HEK293 (cell line): Measurements from ENCODE around the gene HOTAIR.

Experiments
- CTCF ChIA-PET: fragments of 350-600 bp; formaldehyde crosslinking; extraction: SDS; loops from one replicate; lab custom pipeline; 2021; ENCODE audit warnings: antibody characterized with exemption; lab: Yijun Ruan, JAX
- POLR2A ChIA-PET: fragments of 300-600 bp; formaldehyde crosslinking; extraction: SDS; loops from one replicate; lab custom pipeline; 2020; ENCODE audit warnings: antibody characterized with exemption, inconsistent platforms; lab: Yijun Ruan, JAX
- H3K27ac ChIP-seq: fragments of 200-500 bp; sonication (Bioruptor generic); 2 replicates; pipeline ENCODE4 v1.5.1; 2014; ENCODE audit warnings: low read depth, low read length, control low read depth, inconsistent platforms; ENCODE audit errors: extremely low read depth
- H3K36me3 ChIP-seq, 2 experiments: fragments of 200-500 bp in 1 of 2; sonication (Bioruptor generic) in 1 of 2; 1 replicate in 1 of 2; 2 replicates in 1 of 2; pipeline ENCODE4 v1.5.1; 2014 to 2017; ENCODE audit warnings: inconsistent platforms in 2 of 2, low read length in 2 of 2; ENCODE audit not compliant: control insufficient read depth in 2 of 2, insufficient read depth in 1 of 2
- H3K4me1 ChIP-seq: fragments of 200-500 bp; sonication (Bioruptor generic); 2 replicates; pipeline ENCODE4 v1.5.1; 2014; ENCODE audit warnings: mild to moderate bottlenecking, low read length, inconsistent platforms; ENCODE audit not compliant: control insufficient read depth, insufficient read depth
- H3K4me3 ChIP-seq: 2 replicates; pipeline ENCODE4 v1.5.1; 2011; ENCODE audit warnings: low read depth, mild to moderate bottlenecking, control low read depth, low read length, moderate library complexity
- H3K9me3 ChIP-seq: fragments of 200-500 bp; sonication (Bioruptor generic); 2 replicates; pipeline ENCODE4 v1.5.1; 2014; ENCODE audit warnings: low read depth, low read length, inconsistent platforms; ENCODE audit not compliant: control insufficient read depth, insufficient read depth
- CTCF ChIP-seq: fragments of 450-650 bp; formaldehyde crosslinking; IDR thresholded peaks from 2 replicates; pipeline ENCODE4 v1.5.1; 2016; ENCODE audit warnings: missing biosample characterization, missing genetic modification characterization
- GLIS2 ChIP-seq: fragments of 450-650 bp; formaldehyde crosslinking; IDR thresholded peaks from 2 replicates; pipeline ENCODE4 v1.5.1; 2016; ENCODE audit warnings: missing biosample characterization, missing genetic modification characterization
- ZBTB21 ChIP-seq: fragments of 450-650 bp; formaldehyde crosslinking; IDR thresholded peaks from 2 replicates; pipeline ENCODE4 v1.5.1; 2017; ENCODE audit warnings: missing biosample characterization, missing genetic modification characterization
- ZNF266 ChIP-seq: fragments of 450-650 bp; formaldehyde crosslinking; IDR thresholded peaks from 2 replicates; pipeline ENCODE4 v1.5.1; 2016; ENCODE audit warnings: missing biosample characterization, missing genetic modification characterization, low read depth
- ZNF366 ChIP-seq: fragments of 450-650 bp; formaldehyde crosslinking; conservative IDR thresholded peaks from 2 replicates; pipeline ENCODE4 v1.5.1; 2016; ENCODE audit warnings: missing biosample characterization, missing genetic modification characterization
- ZNF514 ChIP-seq: fragments of 450-650 bp; formaldehyde crosslinking; IDR thresholded peaks from 2 replicates; pipeline ENCODE4 v1.5.1; 2016; ENCODE audit warnings: missing biosample characterization, missing genetic modification characterization
- ZNF626 ChIP-seq: fragments of 450-650 bp; sonication (Bioruptor Pico); formaldehyde crosslinking; IDR thresholded peaks from 2 replicates; pipeline ENCODE4 v1.5.1; 2018; ENCODE audit warnings: missing biosample characterization, missing genetic modification characterization, inconsistent platforms
- ZNF629 ChIP-seq: fragments of 450-650 bp; formaldehyde crosslinking; IDR thresholded peaks from 2 replicates; pipeline ENCODE4 v1.5.1; 2017; ENCODE audit warnings: missing biosample characterization, missing genetic modification characterization
- ZNF670 ChIP-seq: fragments of 450-650 bp; formaldehyde crosslinking; IDR thresholded peaks from 2 replicates; pipeline ENCODE4 v1.5.1; 2016; ENCODE audit warnings: missing biosample characterization, missing genetic modification characterization, low read depth
- ZNF768 ChIP-seq: fragments of 450-650 bp; formaldehyde crosslinking; IDR thresholded peaks from 2 replicates; pipeline ENCODE4 v1.5.1; 2018; ENCODE audit warnings: missing biosample characterization, mild to moderate bottlenecking, missing genetic modification characterization
- ZNF792 ChIP-seq: fragments of 450-650 bp; formaldehyde crosslinking; IDR thresholded peaks from 2 replicates; pipeline ENCODE4 v1.5.1; 2016; ENCODE audit warnings: missing biosample characterization, missing genetic modification characterization
- ZNF837 ChIP-seq: fragments of 450-650 bp; formaldehyde crosslinking; IDR thresholded peaks from 2 replicates; pipeline ENCODE4 v1.5.1; 2016; ENCODE audit warnings: missing biosample characterization, missing genetic modification characterization
- TF ChIP-seq, protein P1 (sequence below): fragments of 450-650 bp; formaldehyde crosslinking; conservative IDR thresholded peaks from 2 replicates; pipeline ENCODE4 v1.5.1; 2016; ENCODE audit warnings: low read depth, missing biosample characterization, missing genetic modification characterization
- TF ChIP-seq, protein P2 (sequence below): fragments of 450-650 bp; formaldehyde crosslinking; IDR thresholded peaks from 2 replicates; pipeline ENCODE4 v1.5.1; 2016; ENCODE audit warnings: missing biosample characterization, missing genetic modification characterization
- TF ChIP-seq, protein P3 (sequence below): fragments of 450-650 bp; formaldehyde crosslinking; IDR thresholded peaks from 2 replicates; pipeline ENCODE4 v1.5.1; 2016; ENCODE audit warnings: missing biosample characterization, missing genetic modification characterization
- TF ChIP-seq, protein P4 (sequence below): fragments of 450-650 bp; formaldehyde crosslinking; optimal IDR thresholded peaks from 2 replicates; pipeline ENCODE3; 2016; ENCODE audit warnings: missing biosample characterization, mild to moderate bottlenecking, missing genetic modification characterization

Gene HOTAIR

GRCh38 chr12:54005531-54005852, 30.7 kb upstream of the HOTAIR start (continued):
- TF ChIP-seq, protein P1, sequence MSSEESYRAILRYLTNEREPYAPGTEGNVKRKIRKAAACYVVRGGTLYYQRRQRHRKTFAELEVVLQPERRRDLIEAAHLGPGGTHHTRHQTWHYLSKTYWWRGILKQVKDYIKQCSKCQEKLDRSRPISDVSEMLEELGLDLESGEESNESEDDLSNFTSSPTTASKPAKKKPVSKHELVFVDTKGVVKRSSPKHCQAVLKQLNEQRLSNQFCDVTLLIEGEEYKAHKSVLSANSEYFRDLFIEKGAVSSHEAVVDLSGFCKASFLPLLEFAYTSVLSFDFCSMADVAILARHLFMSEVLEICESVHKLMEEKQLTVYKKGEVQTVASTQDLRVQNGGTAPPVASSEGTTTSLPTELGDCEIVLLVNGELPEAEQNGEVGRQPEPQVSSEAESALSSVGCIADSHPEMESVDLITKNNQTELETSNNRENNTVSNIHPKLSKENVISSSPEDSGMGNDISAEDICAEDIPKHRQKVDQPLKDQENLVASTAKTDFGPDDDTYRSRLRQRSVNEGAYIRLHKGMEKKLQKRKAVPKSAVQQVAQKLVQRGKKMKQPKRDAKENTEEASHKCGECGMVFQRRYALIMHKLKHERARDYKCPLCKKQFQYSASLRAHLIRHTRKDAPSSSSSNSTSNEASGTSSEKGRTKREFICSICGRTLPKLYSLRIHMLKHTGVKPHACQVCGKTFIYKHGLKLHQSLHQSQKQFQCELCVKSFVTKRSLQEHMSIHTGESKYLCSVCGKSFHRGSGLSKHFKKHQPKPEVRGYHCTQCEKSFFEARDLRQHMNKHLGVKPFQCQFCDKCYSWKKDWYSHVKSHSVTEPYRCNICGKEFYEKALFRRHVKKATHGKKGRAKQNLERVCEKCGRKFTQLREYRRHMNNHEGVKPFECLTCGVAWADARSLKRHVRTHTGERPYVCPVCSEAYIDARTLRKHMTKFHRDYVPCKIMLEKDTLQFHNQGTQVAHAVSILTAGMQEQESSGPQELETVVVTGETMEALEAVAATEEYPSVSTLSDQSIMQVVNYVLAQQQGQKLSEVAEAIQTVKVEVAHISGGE (tag by site-specific recombination) = peak; percentile 31; the same call in 1 of the 2 replicates

DNA sequence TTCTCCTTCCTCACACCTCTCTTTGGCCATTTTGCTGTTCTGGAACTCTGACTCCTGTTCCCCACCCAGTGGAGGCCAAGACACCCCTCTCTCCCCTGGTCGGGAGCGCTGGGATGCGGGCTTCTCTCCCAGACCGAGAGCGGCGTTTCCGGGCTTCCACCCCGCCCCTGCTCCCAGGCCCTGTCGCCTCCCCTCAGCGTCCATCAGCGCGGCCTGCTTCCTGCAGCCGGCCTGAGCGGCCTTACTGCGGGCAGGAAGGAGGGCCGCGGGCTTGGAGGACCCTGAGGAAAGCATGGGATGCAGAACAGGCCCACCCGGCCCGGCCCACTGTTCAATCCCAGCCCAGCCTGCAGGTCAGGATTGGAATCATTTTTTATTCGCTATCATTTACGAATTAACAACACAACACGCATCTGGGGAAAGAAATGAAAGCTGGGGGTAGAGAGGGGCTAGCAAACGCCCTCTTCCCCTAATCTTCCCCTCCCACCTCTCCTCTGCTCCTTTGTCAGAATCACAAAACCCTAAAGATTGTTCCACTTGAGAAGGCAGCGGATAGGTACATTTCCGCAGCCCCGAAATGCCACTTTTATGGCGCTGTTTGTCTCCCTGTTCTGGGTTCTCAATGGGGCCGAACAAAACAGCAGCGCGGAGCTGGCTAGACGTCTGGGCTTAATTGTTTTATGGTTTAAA, 30.2 kb upstream of the HOTAIR start:
- POLR2A ChIA-PET = no interaction called here
- CTCF ChIA-PET = interaction anchor here (0.7 to 7.9 kb wide), 16 partner anchors 12 to 409 kb away, joined by 3 to 111 read pairs (median 6); partner anchors contain the start of genes HOXC10 and SMUG1
- H3K4me3 ChIP-seq = no peak overlapping the region

GRCh38 chr12:54004063-54004840, 29.5 kb upstream of the HOTAIR start:
- ChIA-PET POLR2A (no interaction called here), CTCF (interaction anchor here (0.6 to 7.9 kb wide), 13 partner anchors 13 to 409 kb away, joined by 3 to 111 read pairs (median 6); partner anchors contain the start of genes HOXC10 and SMUG1)
- H3K4me1 ChIP-seq = peaks cover 32% of the 10 kb centered on the region
- H3K4me3 ChIP-seq = no peak overlapping the region
- H3K36me3 ChIP-seq = peaks cover 8 to 15% of the 10 kb centered on the region in 2 experiments; a peak in 2 of 3 replicates
- no peak for TF ChIP-seq GLIS2 (tag by site-specific recombination)
- no peak for TF ChIP-seq ZNF837
- no peak for TF ChIP-seq ZNF266 (tag by site-specific recombination)
- TF ChIP-seq CTCF (tag by site-specific recombination) = peak; percentile 65; the same call in 1 of the 2 replicates
- no peak for TF ChIP-seq ZNF626 (tag by site-specific recombination)
- peak; percentile 39; the same call in 1 of the 2 replicates for TF ChIP-seq ZNF366 (tag by site-specific recombination)
- TF ChIP-seq, protein P2, sequence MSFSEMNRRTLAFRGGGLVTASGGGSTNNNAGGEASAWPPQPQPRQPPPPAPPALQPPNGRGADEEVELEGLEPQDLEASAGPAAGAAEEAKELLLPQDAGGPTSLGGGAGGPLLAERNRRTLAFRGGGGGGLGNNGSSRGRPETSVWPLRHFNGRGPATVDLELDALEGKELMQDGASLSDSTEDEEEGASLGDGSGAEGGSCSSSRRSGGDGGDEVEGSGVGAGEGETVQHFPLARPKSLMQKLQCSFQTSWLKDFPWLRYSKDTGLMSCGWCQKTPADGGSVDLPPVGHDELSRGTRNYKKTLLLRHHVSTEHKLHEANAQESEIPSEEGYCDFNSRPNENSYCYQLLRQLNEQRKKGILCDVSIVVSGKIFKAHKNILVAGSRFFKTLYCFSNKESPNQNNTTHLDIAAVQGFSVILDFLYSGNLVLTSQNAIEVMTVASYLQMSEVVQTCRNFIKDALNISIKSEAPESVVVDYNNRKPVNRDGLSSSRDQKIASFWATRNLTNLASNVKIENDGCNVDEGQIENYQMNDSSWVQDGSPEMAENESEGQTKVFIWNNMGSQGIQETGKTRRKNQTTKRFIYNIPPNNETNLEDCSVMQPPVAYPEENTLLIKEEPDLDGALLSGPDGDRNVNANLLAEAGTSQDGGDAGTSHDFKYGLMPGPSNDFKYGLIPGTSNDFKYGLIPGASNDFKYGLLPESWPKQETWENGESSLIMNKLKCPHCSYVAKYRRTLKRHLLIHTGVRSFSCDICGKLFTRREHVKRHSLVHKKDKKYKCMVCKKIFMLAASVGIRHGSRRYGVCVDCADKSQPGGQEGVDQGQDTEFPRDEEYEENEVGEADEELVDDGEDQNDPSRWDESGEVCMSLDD (tag by site-specific recombination) = 0 out of 2 replicates have a peak, but pooled peaks have one; percentile 24
- no peak overlapping the region for H3K27ac ChIP-seq
- no peaks in the 10 kb centered on the region for H3K9me3 ChIP-seq

More for the DNA sequence above, 30.2 kb upstream of the HOTAIR start:
- peaks cover 32% of the 10 kb centered on the region for H3K4me1 ChIP-seq
- H3K9me3 ChIP-seq = no peaks in the 10 kb centered on the region
- TF ChIP-seq ZNF670 (tag by site-specific recombination) (no peak), ZNF768 (no peak), ZNF629 (tag by site-specific recombination) (no peak), ZNF792 (no peak), ZBTB21 (tag by site-specific recombination) (no peak), ZNF514 (tag by site-specific recombination) (no peak), ZNF837 (no peak)
- TF ChIP-seq, protein P3, sequence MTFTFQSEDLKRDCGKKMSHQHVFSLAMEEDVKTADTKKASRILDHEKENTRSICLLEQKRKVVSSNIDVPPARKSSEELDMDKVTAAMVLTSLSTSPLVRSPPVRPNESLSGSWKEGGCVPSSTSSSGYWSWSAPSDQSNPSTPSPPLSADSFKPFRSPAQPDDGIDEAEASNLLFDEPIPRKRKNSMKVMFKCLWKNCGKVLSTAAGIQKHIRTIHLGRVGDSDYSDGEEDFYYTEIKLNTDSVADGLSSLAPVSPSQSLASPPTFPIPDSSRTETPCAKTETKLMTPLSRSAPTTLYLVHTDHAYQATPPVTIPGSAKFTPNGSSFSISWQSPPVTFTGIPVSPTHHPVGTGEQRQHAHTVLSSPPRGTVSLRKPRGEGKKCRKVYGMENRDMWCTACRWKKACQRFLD (tag by site-specific recombination) = no peak
- TF ChIP-seq, protein P2 (tag by site-specific recombination) = no peak
- TF ChIP-seq, protein P4, sequence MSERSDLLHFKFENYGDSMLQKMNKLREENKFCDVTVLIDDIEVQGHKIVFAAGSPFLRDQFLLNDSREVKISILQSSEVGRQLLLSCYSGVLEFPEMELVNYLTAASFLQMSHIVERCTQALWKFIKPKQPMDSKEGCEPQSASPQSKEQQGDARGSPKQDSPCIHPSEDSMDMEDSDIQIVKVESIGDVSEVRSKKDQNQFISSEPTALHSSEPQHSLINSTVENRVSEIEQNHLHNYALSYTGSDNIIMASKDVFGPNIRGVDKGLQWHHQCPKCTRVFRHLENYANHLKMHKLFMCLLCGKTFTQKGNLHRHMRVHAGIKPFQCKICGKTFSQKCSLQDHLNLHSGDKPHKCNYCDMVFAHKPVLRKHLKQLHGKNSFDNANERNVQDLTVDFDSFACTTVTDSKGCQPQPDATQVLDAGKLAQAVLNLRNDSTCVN = no peak
- peaks cover 8 to 15% of the 10 kb centered on the region in 2 experiments; a peak in 2 of 3 replicates for H3K36me3 ChIP-seq
- no peak overlapping the region for H3K27ac ChIP-seq
